HepG2 (cell line): ENCODE data around the gene PRSS48. TPM values are rescaled to one million over a fixed set of nuclear protein-coding genes. Genes with fewer than 3 reads are reported as not detected.

Experiments used
- DRAP1 ChIP-seq: IDR thresholded peaks from 2 replicates; pipeline ENCODE4 v1.6.1; 2016; ENCODE audit warnings: missing genetic modification reagents, missing compliant biosample characterization
- FOXA3 ChIP-seq: IDR thresholded peaks from 2 replicates; pipeline ENCODE4 v1.6.1; 2016; ENCODE audit warnings: missing genetic modification reagents, missing compliant biosample characterization
- HMGXB3 ChIP-seq: sonication (generic); formaldehyde crosslinking; IDR thresholded peaks from 2 replicates; pipeline ENCODE4 v1.4.0; 2020; ENCODE audit warnings: missing genetic modification reagents, borderline replicate concordance
- IRF9 ChIP-seq: sonication (generic); formaldehyde crosslinking; IDR thresholded peaks from 2 replicates; pipeline ENCODE4 v1.8.0; 2022; ENCODE audit warnings: missing genetic modification reagents, mild to moderate bottlenecking, borderline replicate concordance
- ONECUT2 ChIP-seq: sonication (generic); formaldehyde crosslinking; IDR thresholded peaks from 2 replicates; pipeline ENCODE4 v1.4.0; 2020; ENCODE audit warnings: missing genetic modification reagents
- PATZ1 ChIP-seq: sonication (generic); formaldehyde crosslinking; IDR thresholded peaks from 2 replicates; pipeline ENCODE4 v1.4.0; 2020; ENCODE audit warnings: missing genetic modification reagents
- PCBP2 ChIP-seq: fragments of 200-400 bp; formaldehyde crosslinking; optimal IDR thresholded peaks from 2 replicates; pipeline ENCODE3; 2018; ENCODE audit warnings: low read length, low read depth; ENCODE audit not compliant: poor library complexity, severe bottlenecking
- ZFYVE20 ChIP-seq: sonication (generic); formaldehyde crosslinking; IDR thresholded peaks from 2 replicates; pipeline ENCODE4 v1.8.0; 2023; ENCODE audit warnings: low read depth, mild to moderate bottlenecking, moderate library complexity, missing genetic modification reagents, borderline replicate concordance
- ZNF121 ChIP-seq: sonication (generic); formaldehyde crosslinking; IDR thresholded peaks from 2 replicates; pipeline ENCODE4 v1.5.0; 2020; ENCODE audit warnings: mild to moderate bottlenecking, missing genetic modification reagents
- polyA plus RNA-seq, 8 experiments: library from polyadenylated mRNA; depleted of rRNA in 3 of 8; stranded (reverse) in 7 of 8; unstranded in 1 of 8; fragments of >200 nt; fragmentation: Illumina TruSeq in 4 of 8; extraction: Trizol in 4 of 8; gene quantifications; 2 replicates each; pipeline versions ENCODE4 v1.2.1 to v1.2.3, GENCODE V29; 2011 to 2016; ENCODE audit warnings: low read depth in 4 of 8, missing spikeins in 1 of 8, mixed read lengths in 1 of 8; ENCODE audit not compliant: insufficient read depth in 1 of 8
- total RNA-seq, 5 experiments: library from RNA; depleted of rRNA; stranded (reverse); fragments of >200 nt; fragmentation: Illumina TruSeq; extraction: Trizol; gene quantifications; 2 replicates each; pipeline ENCODE4 v1.2.3, GENCODE V29; 2016; ENCODE audit warnings: low read depth in 1 of 5

Gene PRSS48
- total and polyA plus RNA-seq, 2 of the 13 experiments (the other 11 are each of a cell fraction or from before 2014, with no cell fraction given), result not detected

GRCh38 chr4:151246742-151247141 is 30.2 kb upstream of the PRSS48 start (continued):
- TF ChIP-seq HMGXB3 (CRISPR knock-in tag) (no peak), IRF9 (no peak), DRAP1 (CRISPR knock-in tag) (no peak), ZNF121 (CRISPR knock-in tag) (no peak), FOXA3 (CRISPR knock-in tag) (peak; percentile 45), PCBP2 (no peak), PATZ1 (CRISPR knock-in tag) (no peak), ONECUT2 (CRISPR knock-in tag) (peak; percentile 32; the same call in 1 of the 2 replicates), ZFYVE20 (CRISPR knock-in tag) (no peak)
